Erythroblast (primary cell): ENCODE measurements around the gene GABBR1.

ENCODE experiments used
- GATA1 ChIP-seq: IDR thresholded peaks from 2 replicates; pipeline ENCODE4 v1.6.1; 2011; ENCODE audit warnings: low read depth, mild to moderate bottlenecking, control low read depth, low read length, moderate library complexity
- POLR2A ChIP-seq: IDR thresholded peaks from 2 replicates; pipeline ENCODE4 v1.6.1; 2011; ENCODE audit warnings: mild to moderate bottlenecking, low read length

DNA sequence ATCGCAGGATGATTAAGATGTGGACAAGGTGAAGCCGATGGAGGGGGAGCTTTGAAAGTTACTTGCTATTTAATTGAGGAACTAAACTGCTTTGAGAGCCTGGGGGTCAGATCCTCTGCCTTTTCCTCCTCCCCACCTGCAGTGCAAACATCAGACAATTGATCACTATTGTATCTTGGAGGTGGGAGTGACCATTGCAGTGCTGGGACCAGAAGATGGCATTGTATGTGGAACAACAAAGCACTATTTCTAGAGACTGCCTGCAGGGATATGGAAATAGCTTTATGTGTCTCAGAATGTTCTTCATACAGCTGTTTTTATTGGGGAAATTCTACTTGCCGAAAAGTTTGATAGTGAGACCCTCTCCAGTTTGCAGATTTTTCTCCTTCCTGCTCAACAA, 28.1 kb upstream of the GABBR1 start:
- TF ChIP-seq POLR2A = no peak
- TF ChIP-seq GATA1 = no peak
